Transverse colon (tissue), 4 donors: ENCODE measurements around the gene PLD4. TPM values are rescaled to one million over a fixed set of nuclear protein-coding genes. Genes with fewer than 3 reads are reported as not detected.
A peak's percentile ranks its signal among the peaks of the same experiment; 100 is the strongest.

Experiments
- DNase-seq: peaks from one replicate; pipeline ENCODE4 v3.0.0-alpha.2; 2019
- H3K27ac ChIP-seq, 4 donors: fragments of 200-600 bp; sonication (generic); 2 replicates each; pipeline ENCODE4 v1.5.1; 2016 to 2018; ENCODE audit warnings: inconsistent platforms in 4 of 4
- H3K27me3 ChIP-seq: fragments of 200-600 bp; sonication (generic); 2 replicates; pipeline ENCODE4 v1.5.1; 2017; ENCODE audit warnings: inconsistent platforms
- H3K36me3 ChIP-seq, 4 donors: fragments of 200-600 bp; sonication (generic); 2 replicates each; pipeline ENCODE4 v1.5.1; 2017 to 2019; ENCODE audit warnings: inconsistent platforms in 4 of 4
- H3K4me1 ChIP-seq, 4 donors: fragments of 200-600 bp; sonication (generic); 2 replicates each; pipeline ENCODE4 v1.5.1; 2017 to 2020; ENCODE audit warnings: inconsistent platforms in 4 of 4
- H3K4me3 ChIP-seq, 4 donors: fragments of 200-600 bp; sonication (generic); 1 replicate in 1 of 4; 2 replicates in 3 of 4; pipeline versions ENCODE4 v1.5.1 to v1.6.1; 2017 to 2019; ENCODE audit warnings: inconsistent platforms in 4 of 4
- H3K9me3 ChIP-seq, 2 donors: fragments of 200-600 bp; sonication (generic); 2 replicates each; pipeline ENCODE4 v1.5.1; 2017 to 2019; ENCODE audit warnings: inconsistent platforms in 2 of 2
- EP300 ChIP-seq: sonication (generic); formaldehyde crosslinking; IDR thresholded peaks from one replicate; pipeline ENCODE4 v1.6.1; 2017; ENCODE audit warnings: antibody characterized with exemption, low read depth
- POLR2A ChIP-seq: fragments of 450-650 bp; IDR thresholded peaks from one replicate; pipeline ENCODE4 v1.6.1; 2016; ENCODE audit warnings: antibody characterized with exemption, mild to moderate bottlenecking, moderate library complexity
- POLR2AphosphoS5 ChIP-seq, 3 donors: sonication (generic); formaldehyde crosslinking; IDR thresholded peaks; one replicate each; pipeline ENCODE4 v1.6.1; 2016; ENCODE audit warnings: antibody characterized with exemption in 3 of 3
- WGBS, 2 donors: methylation state at CpG; one replicate each; pipeline ENCODE4 v1.1.5; 2018; ENCODE audit warnings: low coverage in 1 of 2; 5-methylcytosine and 5-hydroxymethylcytosine counted together
- in situ Hi-C, 4 donors: fragments of 200-750 bp; cut with MboI; loops; one replicate each; pipeline versions ENCODE4 v1.15.0 to v1.15.1; 2017; ENCODE audit warnings: low sequenced_read_pairs in 3 of 4, low pct_ligation_motif_present in 1 of 4, low pct_unique_long_range_greater_than_20kb in 1 of 4
- intact Hi-C: fragments of 100-400 bp; cut with DNase I; formaldehyde crosslinking; loops from one replicate; pipeline ENCODE4 v1.15.1; 2023; ENCODE audit warnings: low total_unique reads
- total RNA-seq, 4 donors: library from RNA; depleted of rRNA; stranded (reverse); fragments of >200 nt; gene quantifications; one replicate each; pipeline ENCODE4 v1.1.0, GENCODE V29; 2016
- TF ChIP-seq, protein P1 (sequence below), 5 experiments: fragments of 200-600 bp in 3 of 5; fragments of 450-650 bp in 2 of 5; sonication (generic) in 3 of 5; IDR thresholded peaks; 1 replicate in 2 of 5; 2 replicates in 3 of 5; pipeline ENCODE4 v1.5.1; 2016 to 2017; ENCODE audit warnings: antibody characterized with exemption in 5 of 5, inconsistent platforms in 3 of 5, mild to moderate bottlenecking in 2 of 5, moderate library complexity in 1 of 5

The PLD4 gene
- total RNA-seq, 4 donors from 2014 or later: 1.1 TPM; not detected in 2

GRCh38 chr14:104964546-104964945 lies 39.9 kb downstream of the PLD4 start:
- no peak for DNase-seq
- H3K36me3 ChIP-seq: no peaks in the 10 kb centered on the region
- intact Hi-C loops: no loop called here
- peaks cover 0 to 28% (median 22%) of the 10 kb centered on the region in 4 donors for H3K4me1 ChIP-seq
- H3K4me3 ChIP-seq: no peak overlapping the region
- TF ChIP-seq POLR2A (no peak), EP300 (no peak), POLR2AphosphoS5 (IDR thresholded peaks at IDR 0.05) (no peak)
- TF ChIP-seq, protein P1, sequence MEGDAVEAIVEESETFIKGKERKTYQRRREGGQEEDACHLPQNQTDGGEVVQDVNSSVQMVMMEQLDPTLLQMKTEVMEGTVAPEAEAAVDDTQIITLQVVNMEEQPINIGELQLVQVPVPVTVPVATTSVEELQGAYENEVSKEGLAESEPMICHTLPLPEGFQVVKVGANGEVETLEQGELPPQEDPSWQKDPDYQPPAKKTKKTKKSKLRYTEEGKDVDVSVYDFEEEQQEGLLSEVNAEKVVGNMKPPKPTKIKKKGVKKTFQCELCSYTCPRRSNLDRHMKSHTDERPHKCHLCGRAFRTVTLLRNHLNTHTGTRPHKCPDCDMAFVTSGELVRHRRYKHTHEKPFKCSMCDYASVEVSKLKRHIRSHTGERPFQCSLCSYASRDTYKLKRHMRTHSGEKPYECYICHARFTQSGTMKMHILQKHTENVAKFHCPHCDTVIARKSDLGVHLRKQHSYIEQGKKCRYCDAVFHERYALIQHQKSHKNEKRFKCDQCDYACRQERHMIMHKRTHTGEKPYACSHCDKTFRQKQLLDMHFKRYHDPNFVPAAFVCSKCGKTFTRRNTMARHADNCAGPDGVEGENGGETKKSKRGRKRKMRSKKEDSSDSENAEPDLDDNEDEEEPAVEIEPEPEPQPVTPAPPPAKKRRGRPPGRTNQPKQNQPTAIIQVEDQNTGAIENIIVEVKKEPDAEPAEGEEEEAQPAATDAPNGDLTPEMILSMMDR (IDR thresholded peaks at IDR 0.05): no peak
- no peaks in the 10 kb centered on the region for H3K9me3 ChIP-seq
- peaks cover 40% of the 10 kb centered on the region for H3K27me3 ChIP-seq
- WGBS, 2 donors: 63 to 78% methylated on average over 3 to 7 of the region's 7 CpGs
- in situ Hi-C loops: no loop called here
- no peak overlapping the region for H3K27ac ChIP-seq

DNA sequence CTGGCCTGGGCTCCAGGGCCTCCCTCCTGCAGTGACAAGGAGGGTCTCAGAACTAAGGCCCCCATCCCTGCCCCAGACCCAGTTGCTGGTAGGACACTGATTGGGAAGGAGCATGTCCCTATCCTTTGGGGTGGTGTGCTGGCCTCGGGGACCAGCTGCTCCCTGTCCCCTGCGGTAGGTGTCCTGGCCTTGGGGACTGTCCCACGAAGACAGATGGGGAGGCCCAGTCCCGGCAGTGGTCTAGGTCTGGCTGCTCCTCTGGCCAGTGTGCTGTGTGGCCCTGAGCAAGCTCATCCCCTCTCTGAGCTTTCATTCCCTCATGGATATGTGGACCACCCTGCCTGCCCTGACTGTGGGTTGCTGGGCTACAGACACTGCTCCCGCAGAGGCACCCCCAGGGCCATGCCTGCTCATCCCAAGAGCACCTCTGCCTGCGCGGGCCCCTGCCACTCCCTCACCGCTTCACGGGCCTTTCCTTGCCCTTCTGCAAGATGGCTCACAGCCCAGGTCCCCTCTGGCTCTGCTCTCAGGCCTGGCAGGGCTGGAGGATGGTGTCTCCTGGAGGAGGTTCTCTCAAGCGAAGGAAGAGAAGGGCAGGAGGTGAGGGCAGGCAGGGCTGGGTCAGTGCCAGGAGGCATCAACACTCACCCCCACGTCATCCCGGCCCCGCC lies 41.0 kb downstream of the PLD4 start:
- no peak for DNase-seq
- in situ Hi-C loops: no loop called here
- Histone ChIP-seq H3K36me3 (no peaks in the 10 kb centered on the region), H3K9me3 (no peaks in the 10 kb centered on the region), H3K27me3 (peaks cover 40% of the 10 kb centered on the region), H3K4me3 (no peak overlapping the region), H3K27ac (peak overlapping the region in 1 of 4 donors; percentile 92), H3K4me1 (peaks cover 1 to 29% (median 22%) of the 10 kb centered on the region in 4 donors)
- intact Hi-C loops: no loop called here
- WGBS, 2 donors: 83% methylated on average over 10 of the region's 13 CpGs; no CpG with 5 or more reads in 1 of the 2 donors
- TF ChIP-seq, protein P1 (IDR thresholded peaks at IDR 0.05): no peak
- TF ChIP-seq POLR2A (no peak), POLR2AphosphoS5 (IDR thresholded peaks at IDR 0.05) (no peak), EP300 (no peak)

DNA sequence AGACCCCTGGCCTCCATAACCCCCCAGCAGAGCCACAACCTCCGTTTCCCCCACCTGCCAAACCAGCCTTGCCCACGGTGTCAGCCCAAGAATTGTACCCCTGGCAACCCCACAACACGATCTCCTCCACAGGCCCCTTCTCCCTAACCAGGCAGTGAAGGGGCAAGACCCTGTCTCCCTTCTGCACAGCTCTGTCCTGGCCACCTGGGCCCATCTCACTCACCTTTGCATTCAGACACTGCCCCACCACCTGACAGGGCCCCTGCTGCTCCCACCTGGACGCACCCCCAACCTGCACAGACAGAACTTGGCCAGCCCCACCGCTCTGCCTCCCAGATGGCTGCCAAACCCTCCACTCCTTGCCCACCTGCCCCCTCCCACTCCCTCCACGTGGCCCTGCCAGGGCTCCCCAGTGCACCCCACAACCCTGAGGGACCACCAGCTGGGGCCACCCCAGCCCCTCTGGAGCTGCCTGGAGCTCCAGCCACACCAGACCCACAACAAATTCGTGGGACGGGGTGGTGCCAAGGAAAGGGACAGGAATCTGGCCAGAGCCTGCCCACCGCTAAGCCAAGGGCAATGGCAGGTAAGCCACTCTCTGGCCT lies 41.7 kb downstream of the PLD4 start:
- in situ Hi-C loops: no loop called here
- no peak for DNase-seq
- 62% methylated on average over 9 of the region's 9 CpGs; no CpG with 5 or more reads in 1 of the 2 donors for WGBS, 2 donors
- TF ChIP-seq POLR2AphosphoS5 (IDR thresholded peaks at IDR 0.05) (no peak), POLR2A (no peak), EP300 (no peak)
- TF ChIP-seq, protein P1 (IDR thresholded peaks at IDR 0.05): no peak
- H3K27me3 ChIP-seq: peaks cover 39% of the 10 kb centered on the region
- H3K27ac ChIP-seq: peak overlapping the region; percentile 80 to 92 (median 88)
- no peak overlapping the region for H3K4me3 ChIP-seq
- no peaks in the 10 kb centered on the region for H3K36me3 ChIP-seq
- no peaks in the 10 kb centered on the region for H3K9me3 ChIP-seq
- H3K4me1 ChIP-seq: peaks cover 8 to 35% (median 26%) of the 10 kb centered on the region in 4 donors
- intact Hi-C loops: no loop called here

- TF ChIP-seq POLR2AphosphoS5 (IDR thresholded peaks at IDR 0.05): no peak
- TF ChIP-seq EP300: no peak
- TF ChIP-seq, protein P1 (IDR thresholded peaks at IDR 0.05): no peak
- TF ChIP-seq POLR2A: no peak
- Histone ChIP-seq H3K9me3 (no peaks in the 10 kb centered on the region), H3K27ac (peak overlapping the region; percentile 80 to 92 (median 88)), H3K4me3 (no peak overlapping the region), H3K4me1 (peaks cover 14 to 41% (median 30%) of the 10 kb centered on the region in 4 donors), H3K36me3 (no peaks in the 10 kb centered on the region), H3K27me3 (peaks cover 33% of the 10 kb centered on the region)
- intact Hi-C loops: no loop called here
- no peak for DNase-seq
- in situ Hi-C loops: no loop called here
- WGBS, 2 donors: 39% methylated on average over 6 of the region's 8 CpGs; no CpG with 5 or more reads in 1 of the 2 donors
Measured at GRCh38 chr14:104966981-104967385, 42.3 kb downstream of the PLD4 start.
